CD4-positive, alpha-beta T cell treated with Interleukin-2 at 100 ng/mL for 4 hours (primary cell): ENCODE data around the gene CLN6.
"Not testable (repeated sequence)": the region's sequence is repeated elsewhere in the genome, so short reads cannot be mapped to it uniquely, and the experiment has no call there.

Experiments
- DNase-seq: peaks from one replicate; pipeline ENCODE4 v3.0.0-alpha.2; 2020; ENCODE audit warnings: low spot score

The CLN6 gene

GRCh38 chr15:68188647-68189046 is 40.9 kb downstream of the CLN6 start:
- no peak for DNase-seq

GRCh38 chr15:68187559-68187958 is 42.0 kb downstream of the CLN6 start:
- no peak for DNase-seq

- no peak for DNase-seq
Observed at GRCh38 chr15:68186671-68187397, 42.7 kb downstream of the CLN6 start.

GRCh38 chr15:68184616-68185480 is 44.7 kb downstream of the CLN6 start:
- no peak for DNase-seq

GRCh38 chr15:68183616-68184315 is 45.8 kb downstream of the CLN6 start:
- no peak for DNase-seq

- no peak for DNase-seq
Observed at GRCh38 chr15:68177742-68178141, 51.8 kb downstream of the CLN6 start.

- DNase-seq = no peak
Observed at GRCh38 chr15:68176601-68177000, 52.9 kb downstream of the CLN6 start.

- no peak for DNase-seq
Observed at GRCh38 chr15:68175526-68175925, 54.0 kb downstream of the CLN6 start.

- DNase-seq = no peak
Observed at GRCh38 chr15:68173119-68173518, 56.4 kb downstream of the CLN6 start.

- not testable (repeated sequence) for DNase-seq
Observed at GRCh38 chr15:68172037-68172436, 57.5 kb downstream of the CLN6 start.

GRCh38 chr15:68166847-68167246 is 62.7 kb downstream of the CLN6 start:
- no peak for DNase-seq

- DNase-seq = no peak
Observed at GRCh38 chr15:68163191-68163590, 66.3 kb downstream of the CLN6 start.

- DNase-seq = no peak
Observed at GRCh38 chr15:68158046-68158628, 71.4 kb downstream of the CLN6 start.

- no peak for DNase-seq
Observed at GRCh38 chr15:68157074-68157473, 72.5 kb downstream of the CLN6 start.
